Right hindlimb (tissue), 1 donor: ENCODE data around the gene CEBPB.

ENCODE experiments used
- DNase-seq: peaks from one replicate; pipeline ENCODE4 v3.0.0-alpha.2; 2018

The CEBPB gene

GRCh38 chr20:50230184-50230583 is 39.6 kb downstream of the CEBPB start:
- DNase-seq, result no peak

- DNase-seq, result no peak
Measured at GRCh38 chr20:50230871-50231560, 40.4 kb downstream of the CEBPB start.

- no peak for DNase-seq
Measured at GRCh38 chr20:50231854-50232253, 41.2 kb downstream of the CEBPB start.

- no peak for DNase-seq
Measured at GRCh38 chr20:50232651-50233324, 42.2 kb downstream of the CEBPB start.

GRCh38 chr20:50233325-50234212 is 42.9 kb downstream of the CEBPB start:
- no peak for DNase-seq

- no peak for DNase-seq
Measured at GRCh38 chr20:50234288-50234687, 43.7 kb downstream of the CEBPB start.

GRCh38 chr20:50237349-50237748 is 46.7 kb downstream of the CEBPB start:
- no peak for DNase-seq

GRCh38 chr20:50238081-50238800 is 47.6 kb downstream of the CEBPB start:
- DNase-seq, result no peak

- no peak for DNase-seq
Measured at GRCh38 chr20:50240092-50240491, 49.5 kb downstream of the CEBPB start.

- no peak for DNase-seq
Measured at GRCh38 chr20:50242178-50242514, 51.5 kb downstream of the CEBPB start.
